H9 (cell line): ENCODE results near the gene FAM3C. TPM values are rescaled to one million over a fixed set of nuclear protein-coding genes. Genes with fewer than 3 reads are reported as not detected.

Experiments used
- DNase-seq: peaks from one replicate; pipeline ENCODE4 v3.0.0-alpha.2; 2017
- H2AFZ ChIP-seq: one replicate; pipeline ENCODE4 v1.6.1; 2013; ENCODE audit warnings: mild to moderate bottlenecking, low read length, control low read depth, moderate library complexity
- H2AK5ac ChIP-seq: 2 replicates; pipeline ENCODE4 v1.6.1; 2013; ENCODE audit warnings: low read length, control low read depth, mixed read lengths; ENCODE audit not compliant: insufficient read length
- H2BK120ac ChIP-seq: one replicate; pipeline ENCODE4 v1.6.1; 2013; ENCODE audit warnings: low read depth, mild to moderate bottlenecking, low read length, control low read depth, inconsistent platforms; ENCODE audit not compliant: poor library complexity, severe bottlenecking
- H2BK12ac ChIP-seq: 2 replicates; pipeline ENCODE4 v1.6.1; 2013; ENCODE audit warnings: low read length, control low read depth, mixed read lengths, low read depth; ENCODE audit not compliant: insufficient read length
- H2BK15ac ChIP-seq: 2 replicates; pipeline ENCODE4 v1.6.1; 2013; ENCODE audit warnings: low read depth, low read length, control low read depth
- H2BK20ac ChIP-seq: one replicate; pipeline ENCODE4 v1.6.1; 2013; ENCODE audit warnings: low read depth, mild to moderate bottlenecking, low read length, control low read depth, inconsistent platforms; ENCODE audit not compliant: poor library complexity, severe bottlenecking
- H2BK5ac ChIP-seq: 2 replicates; pipeline ENCODE4 v1.6.1; 2013; ENCODE audit warnings: low read length, control low read depth, mixed read lengths; ENCODE audit not compliant: insufficient read length
- H3K14ac ChIP-seq: 2 replicates; pipeline ENCODE4 v1.6.1; 2013; ENCODE audit warnings: low read length, control low read depth; ENCODE audit not compliant: insufficient read depth
- H3K18ac ChIP-seq: 2 replicates; pipeline ENCODE4 v1.6.1; 2013; ENCODE audit warnings: low read depth, mild to moderate bottlenecking, mixed read lengths, low read length, control low read depth; ENCODE audit not compliant: insufficient read length
- H3K23ac ChIP-seq: 2 replicates; pipeline ENCODE4 v1.6.1; 2013; ENCODE audit warnings: low read length, control low read depth, mixed read lengths, low read depth; ENCODE audit not compliant: insufficient read length
- H3K23me2 ChIP-seq: 2 replicates; pipeline ENCODE4 v1.6.1; 2013; ENCODE audit warnings: low read depth, mild to moderate bottlenecking, mixed read lengths, low read length, control low read depth; ENCODE audit not compliant: insufficient read length, poor library complexity, severe bottlenecking
- H3K27ac ChIP-seq: 2 replicates; pipeline ENCODE4 v1.5.1; 2013; ENCODE audit warnings: low read length, control low read depth, mixed read lengths, low read depth; ENCODE audit not compliant: insufficient read length
- H3K27me3 ChIP-seq: 2 replicates; pipeline ENCODE4 v1.6.1; 2013; ENCODE audit warnings: low read length, control low read depth, inconsistent platforms; ENCODE audit not compliant: insufficient read depth
- H3K4ac ChIP-seq: 2 replicates; pipeline ENCODE4 v1.6.1; 2013; ENCODE audit warnings: low read depth, mild to moderate bottlenecking, control low read depth, inconsistent platforms, low read length, moderate library complexity
- H3K4me1 ChIP-seq: 2 replicates; pipeline ENCODE4 v1.6.1; 2013; ENCODE audit warnings: low read length, control low read depth, inconsistent platforms; ENCODE audit not compliant: insufficient read depth
- H3K4me2 ChIP-seq: 2 replicates; pipeline ENCODE4 v1.6.1; 2013; ENCODE audit warnings: low read length, control low read depth, mixed read lengths; ENCODE audit not compliant: insufficient read length, insufficient read depth
- H3K56ac ChIP-seq: 2 replicates; pipeline ENCODE4 v1.6.1; 2013; ENCODE audit warnings: low read depth, mild to moderate bottlenecking, mixed read lengths, low read length, control low read depth; ENCODE audit not compliant: insufficient read length
- H3K79me1 ChIP-seq: 2 replicates; pipeline ENCODE4 v1.6.1; 2013; ENCODE audit warnings: low read depth, mild to moderate bottlenecking, moderate library complexity, low read length, control low read depth, inconsistent platforms; ENCODE audit not compliant: insufficient read depth, poor library complexity, severe bottlenecking
- H3K79me2 ChIP-seq: 2 replicates; pipeline ENCODE4 v1.6.1; 2013; ENCODE audit warnings: low read length, control low read depth, inconsistent platforms; ENCODE audit not compliant: insufficient read depth
- H3K9ac ChIP-seq: 2 replicates; pipeline ENCODE4 v1.6.1; 2013; ENCODE audit warnings: low read length, control low read depth, mixed read lengths; ENCODE audit not compliant: insufficient read length; ENCODE audit errors: extremely low read depth
- H3K9me3 ChIP-seq: one replicate; pipeline ENCODE4 v1.6.1; 2013; ENCODE audit warnings: low read depth, low read length, inconsistent platforms; ENCODE audit not compliant: control insufficient read depth
- H3T11ph ChIP-seq: one replicate; pipeline ENCODE4 v1.6.1; 2013; ENCODE audit warnings: mild to moderate bottlenecking, low read length, control low read depth, inconsistent platforms
- H4K20me1 ChIP-seq: one replicate; pipeline ENCODE4 v1.6.1; 2013; ENCODE audit not compliant: control insufficient read depth, insufficient read length, insufficient read depth
- H4K5ac ChIP-seq: 2 replicates; pipeline ENCODE4 v1.6.1; 2013; ENCODE audit warnings: low read depth, mild to moderate bottlenecking, mixed read lengths, low read length, control low read depth; ENCODE audit not compliant: insufficient read length
- H4K8ac ChIP-seq: replicated peaks from 2 replicates; pipeline ENCODE4 v1.6.1; 2013; ENCODE audit warnings: low read length, control low read depth, mixed read lengths, low read depth; ENCODE audit not compliant: insufficient read length
- H4K91ac ChIP-seq: 2 replicates; pipeline ENCODE4 v1.6.1; 2013; ENCODE audit warnings: low read depth, mild to moderate bottlenecking, moderate library complexity, mixed read lengths, low read length, control low read depth; ENCODE audit not compliant: insufficient read length
- H3K27ac Mint-ChIP-seq, 3 experiments: 2 replicates in 2 of 3; 3 replicates in 1 of 3; pipeline ENCODE4 v1.8.0; 2020 to 2021; ENCODE audit warnings: mixed read lengths in 3 of 3, mild to moderate bottlenecking in 1 of 3, moderate library complexity in 1 of 3
- H3K27me3 Mint-ChIP-seq: 2 replicates; pipeline ENCODE4 v1.8.0; 2021; ENCODE audit warnings: low read depth, mild to moderate bottlenecking, moderate library complexity, mixed read lengths
- H3K36me3 Mint-ChIP-seq, 3 experiments: 2 replicates in 2 of 3; 3 replicates in 1 of 3; pipeline ENCODE4 v1.8.0; 2020 to 2021; ENCODE audit warnings: low read depth in 3 of 3, mixed read lengths in 3 of 3; ENCODE audit not compliant: insufficient read depth in 1 of 3
- H3K4me1 Mint-ChIP-seq, 2 experiments: 2 replicates each; pipeline ENCODE4 v1.8.0; 2020; ENCODE audit warnings: mixed read lengths in 2 of 2
- H3K4me3 Mint-ChIP-seq, 2 experiments: 2 replicates in 1 of 2; 3 replicates in 1 of 2; pipeline ENCODE4 v1.8.0; 2020 to 2021; ENCODE audit warnings: mild to moderate bottlenecking in 2 of 2, mixed read lengths in 2 of 2, moderate library complexity in 1 of 2
- H3K9me3 Mint-ChIP-seq, 2 experiments: 2 replicates in 1 of 2; 3 replicates in 1 of 2; pipeline ENCODE4 v1.8.0; 2020; ENCODE audit warnings: mild to moderate bottlenecking in 2 of 2, mixed read lengths in 2 of 2, moderate library complexity in 1 of 2
- WGBS: extraction: QIAGEN DNeasy Blood & Tissue Kit; methylation state at CpG from one replicate; pipeline ENCODE4 v1.1.7; 2013; ENCODE audit warnings: missing lambda C conversion rate, low lambda C conversion rate, mixed read lengths; ENCODE audit not compliant: insufficient read length; ENCODE audit errors: extremely low coverage; 5-methylcytosine and 5-hydroxymethylcytosine counted together
- total RNA-seq: library from RNA; stranded (reverse); gene quantifications from 2 replicates; pipeline ENCODE4 v1.2.1, GENCODE V29; 2021
- TF ChIP-seq, protein P1 (sequence below): fragments of 200-600 bp; sonication (generic); conservative IDR thresholded peaks from 3 replicates; pipeline ENCODE4 v1.8.0; 2021; ENCODE audit warnings: antibody characterized with exemption, mild to moderate bottlenecking

The FAM3C gene
- total RNA-seq, 1 experiment from 2014 or later = 64.5 TPM

DNA sequence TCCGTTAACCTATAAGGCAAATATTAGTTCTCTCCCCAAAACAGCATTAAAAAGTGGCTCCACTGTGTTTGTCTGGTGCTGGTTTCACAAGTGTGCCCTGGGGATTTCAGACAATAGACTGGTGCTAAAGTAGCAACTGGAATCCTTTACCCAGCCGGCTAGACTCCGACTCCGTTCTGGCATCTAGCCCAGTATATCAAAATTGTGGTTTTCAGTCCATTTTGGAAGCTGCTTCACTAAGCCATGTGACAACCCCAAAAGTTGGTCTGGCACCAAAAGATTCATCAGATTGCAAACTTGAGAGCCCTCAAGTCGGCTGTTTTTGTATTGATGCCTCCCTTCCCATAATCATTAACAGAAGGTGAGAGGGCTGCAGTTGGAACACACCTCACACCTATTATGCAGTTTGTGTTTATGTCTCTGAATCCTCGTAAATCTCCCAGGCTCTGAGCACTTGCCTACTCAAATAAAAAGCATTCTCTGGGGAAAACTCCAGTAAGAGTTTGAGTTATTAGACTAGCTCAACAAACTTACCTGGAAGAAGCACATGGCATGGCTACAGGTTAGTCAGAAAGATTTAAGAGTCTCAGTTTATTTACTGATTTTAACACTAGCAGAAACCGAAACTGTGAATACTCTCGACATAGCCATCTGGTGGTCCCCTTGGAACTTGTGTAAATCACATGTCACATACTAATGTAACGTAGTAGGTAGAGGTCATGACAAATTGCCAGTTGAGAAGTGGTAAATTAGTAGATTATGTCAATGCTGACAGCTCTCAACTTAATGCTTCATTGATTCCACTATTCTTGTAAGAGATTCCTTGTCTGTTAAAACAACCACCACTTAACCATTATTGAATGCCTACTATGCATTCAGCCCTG, 82.1 kb downstream of the FAM3C start:
- TF ChIP-seq, protein P1, sequence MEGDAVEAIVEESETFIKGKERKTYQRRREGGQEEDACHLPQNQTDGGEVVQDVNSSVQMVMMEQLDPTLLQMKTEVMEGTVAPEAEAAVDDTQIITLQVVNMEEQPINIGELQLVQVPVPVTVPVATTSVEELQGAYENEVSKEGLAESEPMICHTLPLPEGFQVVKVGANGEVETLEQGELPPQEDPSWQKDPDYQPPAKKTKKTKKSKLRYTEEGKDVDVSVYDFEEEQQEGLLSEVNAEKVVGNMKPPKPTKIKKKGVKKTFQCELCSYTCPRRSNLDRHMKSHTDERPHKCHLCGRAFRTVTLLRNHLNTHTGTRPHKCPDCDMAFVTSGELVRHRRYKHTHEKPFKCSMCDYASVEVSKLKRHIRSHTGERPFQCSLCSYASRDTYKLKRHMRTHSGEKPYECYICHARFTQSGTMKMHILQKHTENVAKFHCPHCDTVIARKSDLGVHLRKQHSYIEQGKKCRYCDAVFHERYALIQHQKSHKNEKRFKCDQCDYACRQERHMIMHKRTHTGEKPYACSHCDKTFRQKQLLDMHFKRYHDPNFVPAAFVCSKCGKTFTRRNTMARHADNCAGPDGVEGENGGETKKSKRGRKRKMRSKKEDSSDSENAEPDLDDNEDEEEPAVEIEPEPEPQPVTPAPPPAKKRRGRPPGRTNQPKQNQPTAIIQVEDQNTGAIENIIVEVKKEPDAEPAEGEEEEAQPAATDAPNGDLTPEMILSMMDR = no peak
- Histone ChIP-seq H3T11ph (no peak overlapping the region), H3K4me2 (no peak overlapping the region), H3K23me2 (no peaks in the 10 kb centered on the region), H4K20me1 (no peaks in the 10 kb centered on the region), H3K79me2 (no peaks in the 10 kb centered on the region), H3K27ac (no peak overlapping the region), H3K23ac (no peak overlapping the region), H3K27me3 (no peaks in the 10 kb centered on the region), H3K56ac (no peak overlapping the region), H4K91ac (no peak overlapping the region), H2BK5ac (no peak overlapping the region), H4K8ac (no peak overlapping the region), H2BK120ac (no peak overlapping the region), H4K5ac (no peak overlapping the region), H2BK12ac (no peak overlapping the region), H3K4me1 (no peaks in the 10 kb centered on the region), H3K18ac (no peak overlapping the region), H3K9me3 (no peaks in the 10 kb centered on the region), H3K4ac (no peak overlapping the region), H2AK5ac (no peak overlapping the region), H2BK20ac (no peak overlapping the region), H2AFZ (no peak overlapping the region), H3K14ac (no peak overlapping the region), H3K9ac (no peak overlapping the region), H2BK15ac (no peak overlapping the region), H3K79me1 (no peaks in the 10 kb centered on the region)
- H3K27me3 Mint-ChIP-seq = no peaks in the 10 kb centered on the region; the same call in 1 of the 2 replicates
- H3K9me3 Mint-ChIP-seq = peaks cover 0 to 3% of the 10 kb centered on the region in 2 experiments; a peak in 2 of 5 replicates
- no peak for DNase-seq
- H3K27ac Mint-ChIP-seq = no peak overlapping the region
- WGBS = no CpG with 5 or more reads among the region's 9 CpGs
- H3K4me3 Mint-ChIP-seq = no peak overlapping the region
- no peaks in the 10 kb centered on the region for H3K4me1 Mint-ChIP-seq
- no peaks in the 10 kb centered on the region; a peak in 1 of 7 replicates for H3K36me3 Mint-ChIP-seq
